GM03348 (cell line): Measurements from ENCODE around the gene CDPF1.

Experiments used
- DNase-seq: peaks from one replicate; pipeline ENCODE4 v3.0.0; 2012; ENCODE audit warnings: low spot score

Gene CDPF1

GRCh38 chr22:46256358-46256958 lies 6.4 kb upstream of the CDPF1 start:
- no peak for DNase-seq

GRCh38 chr22:46251816-46252380 lies 1.8 kb upstream of the CDPF1 start:
- DNase-seq: no peak

- no peak for DNase-seq
Measured at GRCh38 chr22:46251266-46251665, 1.2 kb upstream of the CDPF1 start.

- no peak for DNase-seq
Measured at GRCh38 chr22:46250783-46251125, 661 bp upstream of the CDPF1 start.

- DNase-seq: no peak
Measured at GRCh38 chr22:46247443-46247975, 2.6 kb downstream of the CDPF1 start.

GRCh38 chr22:46246178-46246577 lies 3.9 kb downstream of the CDPF1 start:
- no peak for DNase-seq

GRCh38 chr22:46245511-46245910 lies 4.6 kb downstream of the CDPF1 start:
- no peak for DNase-seq

GRCh38 chr22:46244771-46245170 lies 5.3 kb downstream of the CDPF1 start:
- no peak for DNase-seq

GRCh38 chr22:46242076-46242475 lies 8.0 kb downstream of the CDPF1 start:
- no peak for DNase-seq

- DNase-seq: no peak
Measured at GRCh38 chr22:46241396-46242007, 8.6 kb downstream of the CDPF1 start.

- no peak for DNase-seq
Measured at GRCh38 chr22:46240907-46241306, 9.2 kb downstream of the CDPF1 start.

GRCh38 chr22:46240506-46240905 lies 9.6 kb downstream of the CDPF1 start:
- no peak for DNase-seq

- no peak for DNase-seq
Measured at GRCh38 chr22:46240073-46240472, 10.0 kb downstream of the CDPF1 start.

- no peak for DNase-seq
Measured at GRCh38 chr22:46239261-46240048, 10.6 kb downstream of the CDPF1 start.

GRCh38 chr22:46238541-46238940 lies 11.6 kb downstream of the CDPF1 start:
- no peak for DNase-seq

GRCh38 chr22:46237453-46238124 lies 12.5 kb downstream of the CDPF1 start:
- no peak for DNase-seq

- DNase-seq: no peak
Measured at GRCh38 chr22:46234969-46235368, 15.1 kb downstream of the CDPF1 start.

- peak; percentile 51 for DNase-seq
Measured at GRCh38 chr22:46233231-46233630, 16.9 kb downstream of the CDPF1 start.

GRCh38 chr22:46230262-46230901 lies 19.7 kb downstream of the CDPF1 start:
- no peak for DNase-seq

- peak; percentile 64 for DNase-seq
Measured at GRCh38 chr22:46229701-46230100, 20.4 kb downstream of the CDPF1 start.

GRCh38 chr22:46226577-46226976 lies 23.5 kb downstream of the CDPF1 start:
- DNase-seq: no peak

- no peak for DNase-seq
Measured at GRCh38 chr22:46225631-46226030, 24.5 kb downstream of the CDPF1 start.
